Measurements from ENCODE around the gene PAFAH1B2. TPM values are rescaled to one million over a fixed set of nuclear protein-coding genes. Genes with fewer than 3 reads are reported as not detected.
"Not testable (repeated sequence)": the region's sequence is repeated elsewhere in the genome, so short reads cannot be mapped to it uniquely, and the experiment has no call there.

PAFAH1B2 gene
- total RNA-seq, 3 donors from 2014 or later (not counting 1 experiment from before 2014, with no cell fraction given): 46.1 to 71.0 (median 58.8) TPM

- Mint-ChIP-seq H3K27ac (no peak overlapping the region), H3K36me3 (no peaks in the 10 kb centered on the region), H3K4me1 (no peaks in the 10 kb centered on the region), H3K9me3 (no peaks in the 10 kb centered on the region), H3K4me3 (no peak overlapping the region), H3K27me3 (ENCODE audit: low read depth in 2 of 2) (no peaks in the 10 kb centered on the region)
- no peaks in the 10 kb centered on the region for H3K36me3 ChIP-seq (ENCODE audit: control insufficient read depth, insufficient read depth, low read length)
- no peaks in the 10 kb centered on the region for H3K9me3 ChIP-seq (ENCODE audit: control insufficient read depth, insufficient read depth, low read length)
- TF ChIP-seq CTCF (IDR thresholded peaks at IDR 0.05): no peak
- no peak overlapping the region for H3K27ac ChIP-seq (ENCODE audit: low read length)
- ATAC-seq (no peak), DNase-seq (no peak)
- H3K4me1 ChIP-seq (ENCODE audit: control insufficient read depth, insufficient read depth, low read length): no peaks in the 10 kb centered on the region
- peaks cover 2% of the 10 kb centered on the region for H3K27me3 ChIP-seq (ENCODE audit: control insufficient read depth, insufficient read depth, low read length)
- no peak overlapping the region for H3K4me3 ChIP-seq (ENCODE audit: low read length)
- WGBS (ENCODE audit: insufficient coverage): 77% methylated on average over 4 of the region's 5 CpGs
- intact Hi-C loops (cut with micrococcal nuclease): no loop called here
Measured at GRCh38 chr11:117107701-117108590, 36.1 kb upstream of the PAFAH1B2 start.

DNA sequence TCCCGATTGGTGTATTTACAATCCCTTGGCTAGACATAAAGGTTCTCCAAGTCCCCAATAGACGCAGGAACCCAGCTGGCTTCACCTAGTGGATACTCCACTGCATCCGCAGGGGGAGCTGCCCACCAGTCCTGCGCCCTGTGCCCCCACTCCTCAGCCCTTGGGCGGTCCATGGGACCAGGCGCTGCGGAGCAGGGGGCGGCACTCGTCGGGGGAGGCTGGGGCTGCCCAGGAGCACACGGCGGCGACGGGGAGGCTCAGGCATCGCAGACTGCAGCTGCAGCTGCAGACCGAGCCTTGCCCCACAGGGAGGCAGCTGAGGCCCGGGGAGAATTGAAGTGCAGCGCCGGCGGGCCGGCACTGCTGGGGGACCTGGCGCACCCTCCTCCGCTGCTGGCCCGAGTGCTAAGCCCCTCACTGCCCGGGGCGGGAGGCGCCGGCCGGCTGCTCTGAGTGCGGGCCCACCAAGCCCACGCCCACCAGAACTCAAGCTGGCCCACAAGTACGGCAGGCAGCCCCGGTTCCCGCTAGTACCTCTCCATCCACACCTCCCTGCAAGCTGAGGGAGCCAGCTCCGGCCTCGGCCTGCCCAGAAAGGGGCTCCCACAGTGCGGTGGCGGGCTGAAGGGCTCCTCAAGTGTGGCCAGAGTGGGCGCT, 33.7 kb upstream of the PAFAH1B2 start:
- Histone ChIP-seq H3K27ac (ENCODE audit: low read length) (no peak overlapping the region), H3K27me3 (ENCODE audit: control insufficient read depth, insufficient read depth, low read length) (peaks cover 2% of the 10 kb centered on the region), H3K36me3 (ENCODE audit: control insufficient read depth, insufficient read depth, low read length) (no peaks in the 10 kb centered on the region), H3K9me3 (ENCODE audit: control insufficient read depth, insufficient read depth, low read length) (no peaks in the 10 kb centered on the region), H3K4me1 (ENCODE audit: control insufficient read depth, insufficient read depth, low read length) (no peaks in the 10 kb centered on the region), H3K4me3 (ENCODE audit: low read length) (no peak overlapping the region)
- H3K27ac Mint-ChIP-seq: no peak overlapping the region
- no peaks in the 10 kb centered on the region for H3K27me3 Mint-ChIP-seq (ENCODE audit: low read depth in 2 of 2)
- no peak overlapping the region for H3K4me3 Mint-ChIP-seq
- no peak for ATAC-seq
- no peak for DNase-seq
- H3K36me3 Mint-ChIP-seq: no peaks in the 10 kb centered on the region
- no peak for TF ChIP-seq CTCF (IDR thresholded peaks at IDR 0.05)
- no peaks in the 10 kb centered on the region for H3K4me1 Mint-ChIP-seq
- WGBS (ENCODE audit: insufficient coverage): 96% methylated on average over 39 of the region's 39 CpGs
- H3K9me3 Mint-ChIP-seq: no peaks in the 10 kb centered on the region
- intact Hi-C loops (cut with micrococcal nuclease): no loop called here

DNA sequence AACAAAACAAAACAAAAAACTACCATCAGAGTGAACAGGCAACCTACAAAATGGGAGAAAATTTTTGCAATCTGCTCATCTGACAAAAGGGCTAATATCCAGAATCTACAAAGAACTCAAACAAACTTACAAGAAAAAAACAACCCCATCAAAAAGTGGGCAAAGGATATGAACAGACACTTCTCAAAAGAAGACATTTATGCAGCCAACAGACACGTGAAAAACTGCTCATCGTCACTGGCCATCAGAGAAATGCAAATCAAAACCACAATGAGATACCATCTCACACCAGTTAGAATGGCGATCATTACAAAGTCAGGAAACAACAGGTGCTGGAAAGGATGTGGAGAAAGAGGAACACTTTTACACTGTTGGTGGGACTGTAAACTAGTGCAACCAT, 31.6 kb upstream of the PAFAH1B2 start:
- ATAC-seq; H3K27ac Mint-ChIP-seq; H3K4me1 Mint-ChIP-seq; H3K36me3 Mint-ChIP-seq; intact Hi-C loops (cut with micrococcal nuclease); H3K9me3 Mint-ChIP-seq; H3K27ac ChIP-seq (ENCODE audit: low read length); H3K27me3 Mint-ChIP-seq (ENCODE audit: low read depth in 2 of 2); DNase-seq; H3K4me1 ChIP-seq (ENCODE audit: control insufficient read depth, insufficient read depth, low read length); H3K4me3 Mint-ChIP-seq; H3K36me3 ChIP-seq (ENCODE audit: control insufficient read depth, insufficient read depth, low read length); H3K27me3 ChIP-seq (ENCODE audit: control insufficient read depth, insufficient read depth, low read length); H3K4me3 ChIP-seq (ENCODE audit: low read length); H3K9me3 ChIP-seq (ENCODE audit: control insufficient read depth, insufficient read depth, low read length): not testable (repeated sequence)
- WGBS (ENCODE audit: insufficient coverage): no CpG with 5 or more reads among the region's 3 CpGs

- H3K27ac ChIP-seq (ENCODE audit: low read length); H3K36me3 Mint-ChIP-seq; H3K27me3 ChIP-seq (ENCODE audit: control insufficient read depth, insufficient read depth, low read length); H3K9me3 ChIP-seq (ENCODE audit: control insufficient read depth, insufficient read depth, low read length); ATAC-seq; H3K36me3 ChIP-seq (ENCODE audit: control insufficient read depth, insufficient read depth, low read length); H3K27ac Mint-ChIP-seq; H3K27me3 Mint-ChIP-seq (ENCODE audit: low read depth in 2 of 2); H3K4me1 ChIP-seq (ENCODE audit: control insufficient read depth, insufficient read depth, low read length); H3K4me1 Mint-ChIP-seq; intact Hi-C loops (cut with micrococcal nuclease); H3K4me3 ChIP-seq (ENCODE audit: low read length); H3K9me3 Mint-ChIP-seq; DNase-seq; H3K4me3 Mint-ChIP-seq: not testable (repeated sequence)
- WGBS (ENCODE audit: insufficient coverage): no CpG with 5 or more reads among the region's 1 CpG
Measured at GRCh38 chr11:117112939-117113338, 31.1 kb upstream of the PAFAH1B2 start.

Measured in natural killer cell (primary cell).